ENCODE results near the gene EIF3K. TPM values are rescaled to one million over a fixed set of nuclear protein-coding genes. Genes with fewer than 3 reads are reported as not detected.
A peak's percentile ranks its signal among the peaks of the same experiment; 100 is the strongest.

EIF3K gene
- total and polyA plus RNA-seq, 10 of the 15 experiments (the other 5 are each of a cell fraction or from before 2014, with no cell fraction given): 330 to 927 (median 436) TPM

DNA sequence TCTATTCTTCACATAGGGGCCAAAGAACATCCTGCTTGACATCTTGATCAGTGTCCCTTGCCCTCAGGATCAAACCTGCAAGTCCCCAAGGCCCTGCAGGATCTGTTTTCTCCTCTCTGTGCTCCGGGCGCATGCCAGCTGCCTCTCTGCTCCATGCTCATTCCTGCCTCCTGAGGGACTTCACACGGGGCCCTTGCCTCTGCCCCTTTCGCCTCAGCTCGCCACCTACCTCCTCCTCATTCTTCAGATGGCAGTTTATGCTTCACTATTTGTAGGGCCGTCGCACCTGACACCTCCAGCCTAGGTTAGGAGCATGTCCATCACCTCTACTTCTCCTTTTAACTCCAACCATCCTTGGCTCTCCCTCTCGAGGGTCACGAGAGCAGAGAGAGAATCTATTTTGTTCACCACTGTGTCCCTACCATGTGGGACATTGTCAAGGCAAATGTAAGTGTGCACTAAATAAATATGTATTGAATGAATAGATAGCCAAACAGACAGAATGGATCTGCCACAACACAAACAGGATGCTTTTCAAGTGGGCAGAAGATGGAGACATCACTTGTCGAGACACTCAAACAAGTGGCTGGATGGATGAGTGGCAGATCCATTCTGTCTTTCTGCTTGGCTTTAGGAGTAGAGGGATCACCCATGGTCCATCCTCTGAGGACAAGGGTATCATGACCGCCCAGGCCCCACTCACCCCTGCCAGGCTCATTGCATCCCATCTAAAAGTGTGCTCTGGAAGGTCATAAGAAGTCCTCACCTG is 58.1 kb downstream of the EIF3K start:
- no peak overlapping the region for H2AFZ ChIP-seq (ENCODE audit: control insufficient read depth, low read depth, low read length)
- no TSS peak for BruUV-seq (replicated peaks)
- WGBS (ENCODE audit: insufficient coverage, insufficient replicate concordance, low lambda C conversion rate, missing lambda C conversion rate): 83% methylated on average over 11 of the region's 11 CpGs
- in situ Hi-C loops (cut with MboI): no loop called here
- no peak overlapping the region for H3K9ac ChIP-seq (ENCODE audit: control insufficient read depth, insufficient read depth, low read length)
- ATAC-seq: no peak
- no peak overlapping the region for H3K4me3 ChIP-seq
- SMC1A ChIA-PET (ENCODE audit: uncharacterized antibody, unreplicated experiment): interaction anchor here (1.1 kb wide), 1 partner anchor 13 kb away, joined by 3 read pairs; no protein-coding TSS in a partner anchor
- intact Hi-C loops (cut with micrococcal nuclease; ENCODE audit: unreplicated experiment): no loop called here
- no peaks in the 10 kb centered on the region for H3K9me3 ChIP-seq (replicated peaks; ENCODE audit: control insufficient read depth, insufficient read depth, low read length)
- peak overlapping the region; percentile 79 for H3K27ac ChIP-seq (ENCODE audit: control insufficient read depth, insufficient read depth)
- no peaks in the 10 kb centered on the region for H3K27me3 ChIP-seq (replicated peaks in 1 of 2; ENCODE audit: control insufficient read depth in 2 of 2, insufficient read depth in 2 of 2, low read length in 1 of 2)
- peaks cover 0 to 8% of the 10 kb centered on the region in 2 experiments; a peak in 2 of 4 replicates for H3K36me3 ChIP-seq (ENCODE audit: control insufficient read depth in 2 of 2, insufficient read depth in 2 of 2, low read length in 1 of 2)
- peaks cover 70% of the 10 kb centered on the region for H3K79me2 ChIP-seq (ENCODE audit: control insufficient read depth, insufficient read depth, low read length)
- DNase-seq (ENCODE audit: low read depth, low spot score): no peak
- no peak for FAIRE-seq
- peak overlapping the region; percentile 5; the same call in 1 of the 2 replicates for H3K4me2 ChIP-seq (ENCODE audit: control insufficient read depth, insufficient read depth)
- H3K4me1 ChIP-seq (ENCODE audit: control insufficient read depth, insufficient read depth, low read length): peaks cover 49% of the 10 kb centered on the region
- POLR2A ChIA-PET: no interaction called here
- H4K20me1 ChIP-seq (ENCODE audit: control insufficient read depth, insufficient read depth): no peaks in the 10 kb centered on the region; the same call in 1 of the 2 replicates
- RAD21 ChIA-PET (ENCODE audit: unreplicated experiment): no interaction called here
- CTCF ChIA-PET: no interaction called here
- TF ChIP-seq EED (IDR thresholded peaks at IDR 0.05; ENCODE audit: low read depth) (no peak), NFYB (IDR thresholded peaks at IDR 0.05; ENCODE audit: insufficient read depth, low read depth, low read length) (no peak), HSF1 (IDR thresholded peaks at IDR 0.05; ENCODE audit: low read depth, low read length) (no peak), LARP7 (IDR thresholded peaks at IDR 0.05) (no peak), RAD51 (IDR thresholded peaks at IDR 0.05) (no peak), ASH2L (IDR thresholded peaks at IDR 0.05; ENCODE audit: borderline replicate concordance, low read depth) (no peak), ZNF274 (IDR thresholded peaks at IDR 0.05; ENCODE audit: insufficient read depth, insufficient read length) (no peak), CBX5 (IDR thresholded peaks at IDR 0.05; ENCODE audit: low read depth) (no peak), MEF2B (IDR thresholded peaks at IDR 0.05; ENCODE audit: partially characterized antibody, poor library complexity, severe bottlenecking) (no peak), PBX3 (IDR thresholded peaks at IDR 0.05; ENCODE audit: insufficient replicate concordance, low read depth, low read length) (no peak), RUNX3 (IDR thresholded peaks at IDR 0.05; ENCODE audit: low read length) (no peak), POLR2AphosphoS5 (IDR thresholded peaks at IDR 0.05; ENCODE audit: low read length) (no peak), ZBED1 (IDR thresholded peaks at IDR 0.05; ENCODE audit: borderline replicate concordance) (no peak), E2F4 (IDR thresholded peaks at IDR 0.05; ENCODE audit: low read depth, low read length) (no peak)
- TF ChIP-seq, protein P1, sequence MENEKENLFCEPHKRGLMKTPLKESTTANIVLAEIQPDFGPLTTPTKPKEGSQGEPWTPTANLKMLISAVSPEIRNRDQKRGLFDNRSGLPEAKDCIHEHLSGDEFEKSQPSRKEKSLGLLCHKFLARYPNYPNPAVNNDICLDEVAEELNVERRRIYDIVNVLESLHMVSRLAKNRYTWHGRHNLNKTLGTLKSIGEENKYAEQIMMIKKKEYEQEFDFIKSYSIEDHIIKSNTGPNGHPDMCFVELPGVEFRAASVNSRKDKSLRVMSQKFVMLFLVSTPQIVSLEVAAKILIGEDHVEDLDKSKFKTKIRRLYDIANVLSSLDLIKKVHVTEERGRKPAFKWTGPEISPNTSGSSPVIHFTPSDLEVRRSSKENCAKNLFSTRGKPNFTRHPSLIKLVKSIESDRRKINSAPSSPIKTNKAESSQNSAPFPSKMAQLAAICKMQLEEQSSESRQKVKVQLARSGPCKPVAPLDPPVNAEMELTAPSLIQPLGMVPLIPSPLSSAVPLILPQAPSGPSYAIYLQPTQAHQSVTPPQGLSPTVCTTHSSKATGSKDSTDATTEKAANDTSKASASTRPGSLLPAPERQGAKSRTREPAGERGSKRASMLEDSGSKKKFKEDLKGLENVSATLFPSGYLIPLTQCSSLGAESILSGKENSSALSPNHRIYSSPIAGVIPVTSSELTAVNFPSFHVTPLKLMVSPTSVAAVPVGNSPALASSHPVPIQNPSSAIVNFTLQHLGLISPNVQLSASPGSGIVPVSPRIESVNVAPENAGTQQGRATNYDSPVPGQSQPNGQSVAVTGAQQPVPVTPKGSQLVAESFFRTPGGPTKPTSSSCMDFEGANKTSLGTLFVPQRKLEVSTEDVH (IDR thresholded peaks at IDR 0.05; ENCODE audit: low read depth, partially characterized antibody): no peak
- TF ChIP-seq, protein P2, sequence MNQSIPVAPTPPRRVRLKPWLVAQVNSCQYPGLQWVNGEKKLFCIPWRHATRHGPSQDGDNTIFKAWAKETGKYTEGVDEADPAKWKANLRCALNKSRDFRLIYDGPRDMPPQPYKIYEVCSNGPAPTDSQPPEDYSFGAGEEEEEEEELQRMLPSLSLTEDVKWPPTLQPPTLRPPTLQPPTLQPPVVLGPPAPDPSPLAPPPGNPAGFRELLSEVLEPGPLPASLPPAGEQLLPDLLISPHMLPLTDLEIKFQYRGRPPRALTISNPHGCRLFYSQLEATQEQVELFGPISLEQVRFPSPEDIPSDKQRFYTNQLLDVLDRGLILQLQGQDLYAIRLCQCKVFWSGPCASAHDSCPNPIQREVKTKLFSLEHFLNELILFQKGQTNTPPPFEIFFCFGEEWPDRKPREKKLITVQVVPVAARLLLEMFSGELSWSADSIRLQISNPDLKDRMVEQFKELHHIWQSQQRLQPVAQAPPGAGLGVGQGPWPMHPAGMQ (IDR thresholded peaks at IDR 0.05; ENCODE audit: borderline replicate concordance): no peak

Data from GM12878 (cell line).